Uterus (tissue), 4 donors: ENCODE measurements around the gene WDR45B. TPM values are rescaled to one million over a fixed set of nuclear protein-coding genes. Genes with fewer than 3 reads are reported as not detected.

ENCODE experiments used
- DNase-seq, 2 donors: peaks; one replicate each; pipeline ENCODE4 v3.0.0-alpha.2; 2019 to 2020
- H3K27ac ChIP-seq, 2 donors: fragments of 200-600 bp; sonication (generic); 1 replicate in 1 of 2; 2 replicates in 1 of 2; pipeline ENCODE4 v1.5.1; 2016 to 2018
- H3K27me3 ChIP-seq, 2 donors: fragments of 200-600 bp; sonication (generic); one replicate each; pipeline ENCODE4 v1.5.1; 2018 to 2019; ENCODE audit warnings: control low read depth in 1 of 2
- H3K36me3 ChIP-seq, 2 donors: fragments of 200-600 bp; sonication (generic); one replicate each; pipeline ENCODE4 v1.5.1; 2019; ENCODE audit warnings: control low read depth in 1 of 2
- H3K4me1 ChIP-seq, 2 donors: fragments of 200-600 bp; sonication (generic); one replicate each; pipeline ENCODE4 v1.5.1; 2018 to 2019; ENCODE audit warnings: control low read depth in 1 of 2
- H3K4me3 ChIP-seq, 2 donors: fragments of 200-600 bp; sonication (generic); 1 replicate in 1 of 2; 2 replicates in 1 of 2; pipeline ENCODE4 v1.5.1; 2018 to 2019; ENCODE audit warnings: mild to moderate bottlenecking in 1 of 2
- H3K9me3 ChIP-seq, 2 donors: fragments of 200-600 bp; sonication (generic); one replicate each; pipeline ENCODE4 v1.5.1; 2019; ENCODE audit warnings: control low read depth in 1 of 2
- CTCF ChIP-seq, 4 experiments: fragments of 200-600 bp in 2 of 4; fragments of 450-650 bp in 2 of 4; sonication (generic) in 2 of 4; IDR thresholded peaks; one replicate each; pipeline ENCODE4 v1.5.1; 2016 to 2019; ENCODE audit warnings: antibody characterized with exemption in 4 of 4, mild to moderate bottlenecking in 2 of 4, moderate library complexity in 1 of 4
- POLR2A ChIP-seq, 2 donors: fragments of 450-650 bp; IDR thresholded peaks; one replicate each; pipeline ENCODE4 v1.6.1; 2016; ENCODE audit warnings: antibody characterized with exemption in 2 of 2, mild to moderate bottlenecking in 1 of 2, moderate library complexity in 1 of 2
- intact Hi-C: fragments of 100-400 bp; cut with DNase I; formaldehyde crosslinking; loops from one replicate; pipeline ENCODE4 v1.15.1; 2023; ENCODE audit warnings: low total_unique reads
- total RNA-seq, 4 donors: library from RNA; depleted of rRNA in 3 of 4; stranded (reverse); fragments of >200 nt in 3 of 4; gene quantifications; one replicate each; pipeline versions ENCODE4 v1.1.0 to v1.2.4, GENCODE V29; 2014 to 2023
- donor health status: DM: yes; HTN: yes; CAD: no.

The WDR45B gene
- total RNA-seq, 4 donors from 2014 or later, result 56.5 to 111 (median 85.4) TPM

GRCh38 chr17:82599674-82600661, 48.3 kb downstream of the WDR45B start:
- Histone ChIP-seq H3K4me1 (no peaks in the 10 kb centered on the region), H3K4me3 (no peak overlapping the region), H3K27ac (no peak overlapping the region), H3K36me3 (no peaks in the 10 kb centered on the region), H3K9me3 (no peaks in the 10 kb centered on the region), H3K27me3 (no peaks in the 10 kb centered on the region)
- intact Hi-C loops, result no loop called here
- TF ChIP-seq POLR2A (IDR thresholded peaks at IDR 0.05) (no peak), CTCF (IDR thresholded peaks at IDR 0.05) (no peak)
- DNase-seq, result no peak

- no peaks in the 10 kb centered on the region for H3K36me3 ChIP-seq
- H3K4me3 ChIP-seq, result no peak overlapping the region
- no peak overlapping the region for H3K27ac ChIP-seq
- TF ChIP-seq POLR2A (IDR thresholded peaks at IDR 0.05) (no peak), CTCF (IDR thresholded peaks at IDR 0.05) (no peak)
- intact Hi-C loops, result no loop called here
- H3K9me3 ChIP-seq, result no peaks in the 10 kb centered on the region
- no peaks in the 10 kb centered on the region for H3K27me3 ChIP-seq
- H3K4me1 ChIP-seq, result no peaks in the 10 kb centered on the region
- no peak for DNase-seq
These were observed 49.8 kb downstream of the WDR45B start for GRCh38 chr17:82598256-82599119.

- Histone ChIP-seq H3K4me3 (no peak overlapping the region), H3K4me1 (no peaks in the 10 kb centered on the region), H3K27ac (no peak overlapping the region), H3K36me3 (no peaks in the 10 kb centered on the region), H3K27me3 (no peaks in the 10 kb centered on the region), H3K9me3 (no peaks in the 10 kb centered on the region)
- no peak for DNase-seq
- TF ChIP-seq POLR2A (IDR thresholded peaks at IDR 0.05) (no peak), CTCF (IDR thresholded peaks at IDR 0.05) (no peak)
- intact Hi-C loops, result no loop called here
These were observed 51.2 kb downstream of the WDR45B start for GRCh38 chr17:82596837-82597672.

- intact Hi-C loops, result no loop called here
- no peak for DNase-seq
- H3K4me1 ChIP-seq, result no peaks in the 10 kb centered on the region
- H3K4me3 ChIP-seq, result no peak overlapping the region
- H3K9me3 ChIP-seq, result no peaks in the 10 kb centered on the region
- H3K27me3 ChIP-seq, result no peaks in the 10 kb centered on the region
- H3K36me3 ChIP-seq, result no peaks in the 10 kb centered on the region
- TF ChIP-seq CTCF (IDR thresholded peaks at IDR 0.05), result no peak
- TF ChIP-seq POLR2A (IDR thresholded peaks at IDR 0.05), result no peak
- H3K27ac ChIP-seq, result no peak overlapping the region
These were observed 51.9 kb downstream of the WDR45B start for GRCh38 chr17:82596296-82596695.
